OCI-M2 (cell line): ENCODE data around the gene DNAJC18.
A peak's percentile ranks its signal among the peaks of the same experiment; 100 is the strongest.
"Not testable (repeated sequence)": the region's sequence is repeated elsewhere in the genome, so short reads cannot be mapped to it uniquely, and the experiment has no call there.

Source experiments
- DNase-seq: peaks from one replicate; lab custom pipeline; 2025; ENCODE audit not compliant: unreplicated experiment; lab: John Stamatoyannopoulos, UW

The DNAJC18 gene

GRCh38 chr5:139439013-139439903 lies at the start of gene DNAJC18:
DNAJC18 (minus strand) TSS chr5:139439525; CDS start chr5:139439445, 80 bp downstream.
- peak; percentile 8 for DNase-seq

- DNase-seq = no peak
These were observed 48.9 kb upstream of the DNAJC18 start for GRCh38 chr5:139488260-139488659.

- no peak for DNase-seq
These were observed 46.9 kb upstream of the DNAJC18 start for GRCh38 chr5:139486201-139486600.

- DNase-seq = not testable (repeated sequence)
These were observed 43.5 kb upstream of the DNAJC18 start for GRCh38 chr5:139482890-139483208.

- peak; percentile 38 for DNase-seq
These were observed 42.9 kb upstream of the DNAJC18 start, which contains the start of gene STING1 for GRCh38 chr5:139482050-139482889. STING1 (minus strand) TSS chr5:139482758; CDS start chr5:139481704, 1,054 bp downstream.

- DNase-seq = no peak
These were observed 42.3 kb upstream of the DNAJC18 start for GRCh38 chr5:139481580-139482049.

GRCh38 chr5:139481122-139481533 lies 41.8 kb upstream of the DNAJC18 start:
- DNase-seq = no peak

GRCh38 chr5:139479729-139480128 lies 40.4 kb upstream of the DNAJC18 start:
- DNase-seq = not testable (repeated sequence)

GRCh38 chr5:139478657-139479423 lies 39.5 kb upstream of the DNAJC18 start:
- DNase-seq = not testable (repeated sequence)

GRCh38 chr5:139475865-139476617 lies 36.7 kb upstream of the DNAJC18 start:
- DNase-seq = no peak

GRCh38 chr5:139474890-139475791 lies 35.8 kb upstream of the DNAJC18 start:
- DNase-seq = peak; percentile 68

GRCh38 chr5:139473565-139473964 lies 34.2 kb upstream of the DNAJC18 start:
- no peak for DNase-seq

GRCh38 chr5:139473105-139473504 lies 33.8 kb upstream of the DNAJC18 start:
- DNase-seq = no peak

- DNase-seq = no peak
These were observed 33.2 kb upstream of the DNAJC18 start for GRCh38 chr5:139472386-139473030.

GRCh38 chr5:139470821-139471300 lies 31.5 kb upstream of the DNAJC18 start, which contains the start of gene SMIM33:
SMIM33 (plus strand) TSS chr5:139471004; CDS start chr5:139471122, 118 bp downstream.
- no peak for DNase-seq

- no peak for DNase-seq
These were observed 29.2 kb upstream of the DNAJC18 start for GRCh38 chr5:139468421-139468931.

GRCh38 chr5:139462586-139463276 lies 23.4 kb upstream of the DNAJC18 start, which contains the start of gene ECSCR:
ECSCR (minus strand) TSS chr5:139462743; CDS start chr5:139462670, 73 bp downstream.
- no peak for DNase-seq
